ENCODE measurements around the gene CPLANE1.

GRCh38 chr5:37146896-37147295 is 102.3 kb downstream of the CPLANE1 start:
- no peak for TF ChIP-seq CTCF (optimal IDR thresholded peaks at IDR 0.05 in 1 of 3, IDR thresholded peaks at IDR 0.05 in 1 of 3, conservative IDR thresholded peaks at IDR 0.05 in 1 of 3; ENCODE audit: extremely low read depth in 1 of 3, insufficient read depth in 2 of 3, low read length in 3 of 3)
- TF ChIP-seq EZH2 (IDR thresholded peaks at IDR 0.05; ENCODE audit: low read length), result no peak
